ENCODE measurements around the gene SDK1.

GRCh38 chr7:4221043-4221442 lies 920.0 kb downstream of the SDK1 start:
- TF ChIP-seq, protein P1, sequence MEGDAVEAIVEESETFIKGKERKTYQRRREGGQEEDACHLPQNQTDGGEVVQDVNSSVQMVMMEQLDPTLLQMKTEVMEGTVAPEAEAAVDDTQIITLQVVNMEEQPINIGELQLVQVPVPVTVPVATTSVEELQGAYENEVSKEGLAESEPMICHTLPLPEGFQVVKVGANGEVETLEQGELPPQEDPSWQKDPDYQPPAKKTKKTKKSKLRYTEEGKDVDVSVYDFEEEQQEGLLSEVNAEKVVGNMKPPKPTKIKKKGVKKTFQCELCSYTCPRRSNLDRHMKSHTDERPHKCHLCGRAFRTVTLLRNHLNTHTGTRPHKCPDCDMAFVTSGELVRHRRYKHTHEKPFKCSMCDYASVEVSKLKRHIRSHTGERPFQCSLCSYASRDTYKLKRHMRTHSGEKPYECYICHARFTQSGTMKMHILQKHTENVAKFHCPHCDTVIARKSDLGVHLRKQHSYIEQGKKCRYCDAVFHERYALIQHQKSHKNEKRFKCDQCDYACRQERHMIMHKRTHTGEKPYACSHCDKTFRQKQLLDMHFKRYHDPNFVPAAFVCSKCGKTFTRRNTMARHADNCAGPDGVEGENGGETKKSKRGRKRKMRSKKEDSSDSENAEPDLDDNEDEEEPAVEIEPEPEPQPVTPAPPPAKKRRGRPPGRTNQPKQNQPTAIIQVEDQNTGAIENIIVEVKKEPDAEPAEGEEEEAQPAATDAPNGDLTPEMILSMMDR (IDR thresholded peaks at IDR 0.05), result no peak
- TF ChIP-seq, protein P2, sequence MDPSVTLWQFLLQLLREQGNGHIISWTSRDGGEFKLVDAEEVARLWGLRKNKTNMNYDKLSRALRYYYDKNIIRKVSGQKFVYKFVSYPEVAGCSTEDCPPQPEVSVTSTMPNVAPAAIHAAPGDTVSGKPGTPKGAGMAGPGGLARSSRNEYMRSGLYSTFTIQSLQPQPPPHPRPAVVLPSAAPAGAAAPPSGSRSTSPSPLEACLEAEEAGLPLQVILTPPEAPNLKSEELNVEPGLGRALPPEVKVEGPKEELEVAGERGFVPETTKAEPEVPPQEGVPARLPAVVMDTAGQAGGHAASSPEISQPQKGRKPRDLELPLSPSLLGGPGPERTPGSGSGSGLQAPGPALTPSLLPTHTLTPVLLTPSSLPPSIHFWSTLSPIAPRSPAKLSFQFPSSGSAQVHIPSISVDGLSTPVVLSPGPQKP (IDR thresholded peaks at IDR 0.05; ENCODE audit: low read depth, low read length), result no peak
- no peak for TF ChIP-seq SREBF2 (IDR thresholded peaks at IDR 0.05)
- no peak for TF ChIP-seq POLR2A (IDR thresholded peaks at IDR 0.05; ENCODE audit: low read length)
- TF ChIP-seq, protein P3, sequence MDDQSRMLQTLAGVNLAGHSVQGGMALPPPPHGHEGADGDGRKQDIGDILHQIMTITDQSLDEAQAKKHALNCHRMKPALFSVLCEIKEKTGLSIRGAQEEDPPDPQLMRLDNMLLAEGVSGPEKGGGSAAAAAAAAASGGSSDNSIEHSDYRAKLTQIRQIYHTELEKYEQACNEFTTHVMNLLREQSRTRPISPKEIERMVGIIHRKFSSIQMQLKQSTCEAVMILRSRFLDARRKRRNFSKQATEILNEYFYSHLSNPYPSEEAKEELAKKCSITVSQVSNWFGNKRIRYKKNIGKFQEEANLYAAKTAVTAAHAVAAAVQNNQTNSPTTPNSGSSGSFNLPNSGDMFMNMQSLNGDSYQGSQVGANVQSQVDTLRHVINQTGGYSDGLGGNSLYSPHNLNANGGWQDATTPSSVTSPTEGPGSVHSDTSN (IDR thresholded peaks at IDR 0.05), result no peak

Data from A549 (cell line).